GM12878 (cell line): Measurements from ENCODE around the gene SLC4A1. TPM values are rescaled to one million over a fixed set of nuclear protein-coding genes. Genes with fewer than 3 reads are reported as not detected.
A peak's percentile ranks its signal among the peaks of the same experiment; 100 is the strongest.

Source experiments
- ATAC-seq: fragments of 200-7000 bp; cut with Tn5 transposase; 3 replicates; pipeline ENCODE4 v1.9.1; 2020; ENCODE audit warnings: mild to moderate bottlenecking, moderate library complexity
- BruUV-seq: library from RNA; stranded (reverse); fragments of 400-500 nt; replicated peaks from 2 replicates; lab custom pipeline; 2021; lab: Mats Ljungman, UMichigan
- CTCF ChIA-PET: fragments of 300-600 bp; sonication (Branson Sonifier 250); formaldehyde crosslinking; extraction: SDS; loops from one replicate; lab custom pipeline; 2021; ENCODE audit warnings: inconsistent platforms; lab: Yijun Ruan, JAX
- POLR2A ChIA-PET: fragments of 350-600 bp; formaldehyde crosslinking; extraction: SDS; loops from one replicate; lab custom pipeline; 2021; ENCODE audit warnings: inconsistent platforms; lab: Charles Lee
- RAD21 ChIA-PET: fragments of 300-600 bp; sonication (Branson Sonifier 250); formaldehyde crosslinking; loops from one replicate; lab custom pipeline; 2023; ENCODE audit warnings: antibody characterized with exemption; ENCODE audit not compliant: unreplicated experiment; lab: Charles Lee
- SMC1A ChIA-PET: fragments of 300-600 bp; sonication (Branson Sonifier 250); formaldehyde crosslinking; loops from one replicate; lab custom pipeline; 2023; ENCODE audit not compliant: unreplicated experiment, uncharacterized antibody; lab: Charles Lee
- DNase-seq: peaks from one replicate; pipeline ENCODE4 v3.0.0-alpha.2; 2011; ENCODE audit warnings: low read depth, low spot score
- FAIRE-seq: peaks from 3 replicates; lab custom pipeline; 2011; peaks lifted over from hg19 to GRCh38; lab: Jason Lieb, UNC
- H2AFZ ChIP-seq: 2 replicates; pipeline ENCODE4 v1.6.0; 2011; ENCODE audit warnings: low read depth, low read length, control low read depth; ENCODE audit not compliant: control insufficient read depth
- H3K27ac ChIP-seq: 2 replicates; pipeline ENCODE4 v1.5.1; 2011; ENCODE audit warnings: control low read depth; ENCODE audit not compliant: control insufficient read depth, insufficient read depth
- H3K27me3 ChIP-seq, 2 experiments: replicated peaks in 1 of 2; 2 replicates each; pipeline versions ENCODE4 v1.6.0 to v1.6.1; 2011; ENCODE audit warnings: low read length in 1 of 2; ENCODE audit not compliant: control insufficient read depth in 2 of 2, insufficient read depth in 2 of 2
- H3K36me3 ChIP-seq, 2 experiments: 2 replicates each; pipeline ENCODE4 v1.5.1; 2011; ENCODE audit warnings: low read length in 1 of 2; ENCODE audit not compliant: control insufficient read depth in 2 of 2, insufficient read depth in 2 of 2
- H3K4me1 ChIP-seq: 2 replicates; pipeline ENCODE4 v1.6.1; 2011; ENCODE audit warnings: mild to moderate bottlenecking, low read length, moderate library complexity, mixed read lengths; ENCODE audit not compliant: control insufficient read depth, insufficient read depth
- H3K4me2 ChIP-seq: 2 replicates; pipeline ENCODE4 v1.6.0; 2011; ENCODE audit warnings: control low read depth; ENCODE audit not compliant: control insufficient read depth, insufficient read depth
- H3K4me3 ChIP-seq: fragments of 200-600 bp; sonication (generic); 2 replicates; pipeline ENCODE4 v1.5.1; 2016
- H3K79me2 ChIP-seq: 2 replicates; pipeline ENCODE4 v1.6.0; 2011; ENCODE audit warnings: low read length; ENCODE audit not compliant: control insufficient read depth, insufficient read depth
- H3K9ac ChIP-seq: 2 replicates; pipeline ENCODE4 v1.8.0; 2011; ENCODE audit warnings: low read length, control low read depth, mixed read lengths; ENCODE audit not compliant: control insufficient read depth, insufficient read depth
- H3K9me3 ChIP-seq: replicated peaks from 3 replicates; pipeline ENCODE4 v1.5.1; 2011; ENCODE audit warnings: mild to moderate bottlenecking, low read length; ENCODE audit not compliant: control insufficient read depth, insufficient read depth
- H4K20me1 ChIP-seq: 2 replicates; pipeline ENCODE4 v1.6.0; 2011; ENCODE audit not compliant: control insufficient read depth, insufficient read depth
- POLR2A ChIP-seq: IDR thresholded peaks from 2 replicates; pipeline ENCODE4 v1.6.1; 2011; ENCODE audit warnings: low read depth, mild to moderate bottlenecking, low read length
- ZNF24 ChIP-seq: fragments of 450-650 bp; IDR thresholded peaks from 2 replicates; pipeline ENCODE4 v1.6.1; 2017; ENCODE audit warnings: antibody characterized with exemption, mild to moderate bottlenecking
- WGBS: methylation state at CpG from one replicate; pipeline ENCODE4 v1.1.6; 2016; ENCODE audit warnings: low lambda C conversion rate; ENCODE audit not compliant: insufficient replicate concordance, insufficient coverage; ENCODE audit errors: missing lambda C conversion rate; 5-methylcytosine and 5-hydroxymethylcytosine counted together
- in situ Hi-C: fragments of 300-500 bp; cut with MboI; formaldehyde crosslinking; loops from 9 replicates; pipeline ENCODE4 v1.14.3; 2018; ENCODE audit warnings: mixed read lengths
- intact Hi-C: fragments of 100-400 bp; cut with micrococcal nuclease; formaldehyde crosslinking; loops from one replicate; pipeline ENCODE4 v1.14.2; 2022; ENCODE audit not compliant: unreplicated experiment
- polyA plus RNA-seq, 11 experiments: library from polyadenylated mRNA; depleted of rRNA in 4 of 11; unstranded in 6 of 11; stranded (reverse) in 5 of 11; fragments of >200 nt; fragmentation: Nextera tagmentation in 4 of 11; fragmentation: Illumina TruSeq in 1 of 11; extraction: Ambion mirVana in 4 of 11; extraction: Trizol in 1 of 11; gene quantifications; 1 replicate in 1 of 11; 2 replicates in 10 of 11; pipeline versions ENCODE4 v1.2.1 to v1.2.3, GENCODE V29; 2011 to 2016; ENCODE audit warnings: inconsistent platforms in 2 of 11, missing spikeins in 2 of 11, low read depth in 1 of 11
- total RNA-seq, 4 experiments: library from RNA; depleted of rRNA in 3 of 4; stranded (reverse); fragments of >200 nt in 3 of 4; fragmentation: Illumina TruSeq in 1 of 4; extraction: Trizol in 1 of 4; gene quantifications; 2 replicates each; pipeline versions ENCODE4 v1.2.1 to v1.2.3, GENCODE V29; 2013 to 2021

Gene SLC4A1
- total and polyA plus RNA-seq, 10 of the 15 experiments (the other 5 are each of a cell fraction or from before 2014, with no cell fraction given): 0.03 TPM; not detected in 9

DNA sequence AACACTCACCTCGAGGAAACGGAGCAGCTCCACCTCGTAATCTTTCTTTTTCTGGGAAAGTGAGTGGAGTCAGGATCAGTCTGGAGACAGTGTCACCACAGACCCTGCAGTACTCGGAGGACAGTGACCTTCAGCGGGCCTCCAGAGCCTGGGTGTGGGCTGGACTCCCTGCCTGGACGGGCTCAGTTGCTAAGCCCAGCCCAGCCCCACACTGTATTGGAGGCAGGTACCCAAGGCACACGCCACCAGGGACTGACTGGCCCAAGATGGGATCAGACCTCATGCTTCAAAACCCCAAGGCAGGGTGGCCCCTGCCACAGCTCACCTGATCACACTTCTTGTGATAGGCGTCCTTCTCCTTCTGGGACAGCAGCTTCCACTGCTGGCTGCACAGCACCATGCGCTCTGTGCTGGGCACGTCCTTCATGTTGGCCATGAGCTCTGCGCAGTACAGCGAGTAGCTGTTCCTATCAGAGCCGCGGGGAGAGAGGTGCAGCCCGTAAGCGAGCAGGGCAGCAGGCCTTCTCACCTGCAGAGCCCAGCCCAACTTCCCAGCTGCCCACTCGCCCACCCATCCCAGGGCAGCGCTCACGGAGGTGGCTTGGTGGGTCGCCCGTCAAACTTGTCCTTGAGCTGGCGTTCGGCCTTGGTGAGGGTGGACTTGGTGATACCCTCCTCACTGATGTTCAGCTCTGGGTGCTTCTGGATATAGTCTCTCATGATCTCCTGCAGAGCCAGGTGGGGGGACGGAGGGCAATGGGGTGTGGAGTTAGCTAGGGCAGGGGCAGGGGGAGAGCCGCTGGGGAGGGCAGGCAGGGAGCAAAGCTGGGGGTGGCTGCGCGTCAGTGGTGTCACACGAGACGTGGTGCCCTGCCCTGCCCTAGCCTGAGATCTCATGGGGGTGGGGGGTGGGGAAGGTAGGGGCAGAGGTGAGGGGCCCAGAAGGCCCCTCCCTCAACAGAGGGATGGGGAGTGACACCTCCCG, 56.4 kb downstream of the SLC4A1 start:
- DNase-seq (no peak), ATAC-seq (no peak), FAIRE-seq (no peak)
- H3K36me3 ChIP-seq: peaks cover 50 to 60% of the 10 kb centered on the region in 2 experiments
- ChIA-PET CTCF (interaction anchor here (1.1 to 7.0 kb wide), 9 partner anchors 11 to 311 kb away, joined by 3 to 135 read pairs (median 13); partner anchors contain the start of genes ATXN7L3, GRN, SLC25A39 and SLC4A1), SMC1A (interaction anchor here (1.8 to 3.1 kb wide), 4 partner anchors 14 to 120 kb away, joined by 4 to 38 read pairs (median 9); no protein-coding TSS in a partner anchor), POLR2A (interaction anchor here (0.8 to 2.6 kb wide), 6 partner anchors 10 to 136 kb away, joined by 3 to 16 read pairs (median 6); partner anchors contain the start of genes GRN and TMUB2), RAD21 (interaction anchor here (3.1 to 3.7 kb wide), 3 partner anchors 114 to 139 kb away, joined by 21 to 40 read pairs (median 31); partner anchors contain the start of genes GRN and SLC25A39)
- intact Hi-C loops: loop anchor here (10.0 kb wide), 1 partner anchor 293 kb away; the partner anchor contains the start of gene GPATCH8
- 88% methylated on average over 24 of the region's 30 CpGs for WGBS
- no peak overlapping the region for H2AFZ ChIP-seq
- no peaks in the 10 kb centered on the region for H3K9me3 ChIP-seq
- in situ Hi-C loops: loop anchor here (25.0 kb wide), 1 partner anchor 301 kb away; the partner anchor contains the start of gene GPATCH8
- peaks cover 32% of the 10 kb centered on the region for H3K4me1 ChIP-seq
- no peak overlapping the region for H3K4me3 ChIP-seq
- no peak overlapping the region; the same call in 1 of the 2 replicates for H3K27ac ChIP-seq
- peak overlapping the region; percentile 30; the same call in 1 of the 2 replicates for H3K4me2 ChIP-seq
- H3K27me3 ChIP-seq: no peaks in the 10 kb centered on the region
- no peak overlapping the region for H3K9ac ChIP-seq
- TF ChIP-seq POLR2A (peak; percentile 67), ZNF24 (no peak)
- TF ChIP-seq, all 136 proteins: peak for 1
- BruUV-seq: no TSS peak
- peaks cover 22% of the 10 kb centered on the region for H3K79me2 ChIP-seq
- peaks cover 2% of the 10 kb centered on the region; the same call in 1 of the 2 replicates for H4K20me1 ChIP-seq
